GM19035 (cell line): Measurements from ENCODE around the gene CRHR2.

Source experiments
- ATAC-seq: cut with Tn5 transposase; IDR thresholded peaks from one replicate; pipeline ENCODE4 v1.9.1; 2021; ENCODE audit not compliant: unreplicated experiment

CRHR2 gene

DNA sequence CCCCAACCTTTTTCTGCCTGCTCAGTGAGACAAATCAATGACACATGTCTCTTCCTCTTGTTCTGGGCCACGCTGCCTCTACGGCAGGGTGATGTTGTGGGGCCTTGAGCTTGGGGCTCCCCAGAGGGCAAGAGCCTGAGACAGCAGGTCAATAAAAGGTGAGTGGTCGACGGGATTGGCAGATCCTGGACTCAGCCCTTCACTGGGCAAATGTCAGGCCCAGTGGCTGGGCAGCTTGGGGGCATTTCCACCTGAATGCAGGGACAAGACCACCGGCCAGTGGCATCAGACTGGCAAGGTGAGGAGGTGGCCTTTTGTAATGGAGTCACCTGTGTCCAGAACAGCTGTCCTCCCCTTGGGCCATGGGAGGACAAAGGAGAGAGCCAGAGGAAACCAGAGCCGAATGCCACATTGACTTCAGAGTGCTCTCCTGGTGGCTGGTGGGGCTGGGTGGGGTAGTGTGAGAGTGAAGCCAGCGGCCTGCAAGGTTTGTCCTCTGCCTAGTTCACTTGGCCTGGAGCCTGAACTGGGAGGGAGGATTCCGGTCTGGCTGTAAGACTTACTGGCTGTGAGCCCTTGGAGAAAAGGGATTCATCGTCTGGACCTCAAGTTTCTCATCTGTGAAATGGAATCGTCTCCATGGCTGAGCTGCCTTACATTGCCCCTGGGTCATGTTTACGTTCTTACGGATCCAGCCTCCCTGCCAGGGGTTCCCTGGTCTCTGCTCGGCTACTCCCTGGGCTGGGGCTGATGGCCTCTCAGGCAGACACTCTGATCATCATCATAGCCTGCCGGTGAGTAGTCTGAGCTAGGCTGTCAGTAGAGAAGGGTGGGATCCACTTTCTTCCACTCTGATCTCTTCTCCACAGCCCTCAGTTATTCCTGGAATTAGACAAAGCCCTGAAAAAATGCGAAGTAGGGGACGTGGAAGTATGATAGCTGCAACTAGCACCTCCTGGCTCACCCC is 25.4 kb upstream of the CRHR2 start:
- no peak for ATAC-seq

DNA sequence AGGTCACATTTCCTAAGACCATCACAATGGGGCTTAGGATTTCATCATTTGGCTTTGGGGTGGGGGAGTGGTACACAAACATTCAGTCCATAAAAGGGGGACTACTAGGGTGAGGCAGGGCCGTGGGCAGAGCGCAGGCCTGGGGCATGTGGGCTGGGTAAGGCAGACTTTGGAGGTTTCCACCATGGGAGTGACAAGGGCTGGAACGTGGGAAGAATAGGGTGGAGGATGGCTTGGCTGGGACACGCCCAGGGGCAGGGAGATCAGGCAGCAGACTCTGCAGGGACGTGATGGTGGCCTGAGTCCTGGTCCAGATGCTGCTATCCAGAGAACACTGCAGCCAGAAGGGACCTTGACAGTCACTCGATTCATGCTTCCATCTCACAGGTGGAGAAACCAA is 24.7 kb upstream of the CRHR2 start:
- ATAC-seq, result no peak

DNA sequence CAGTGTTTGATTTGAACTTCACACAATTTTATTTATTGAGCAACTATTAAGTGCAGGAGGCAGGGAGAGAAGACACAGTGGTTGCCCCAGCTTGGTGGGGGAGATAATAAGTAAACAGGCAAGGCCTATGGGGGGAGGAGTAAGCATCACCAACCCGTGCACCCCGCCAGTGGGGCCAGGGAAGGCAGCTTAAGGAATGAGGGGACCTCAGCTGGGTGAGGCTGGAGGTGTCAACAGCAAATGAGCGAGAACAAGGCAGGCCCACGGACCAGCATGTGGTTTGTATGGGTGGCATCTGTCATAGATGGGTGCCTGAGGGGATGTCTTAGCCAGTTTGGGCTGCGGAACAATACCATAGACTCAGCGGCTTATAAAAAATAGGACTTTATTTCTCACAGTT is 24.1 kb upstream of the CRHR2 start:
- no peak for ATAC-seq

DNA sequence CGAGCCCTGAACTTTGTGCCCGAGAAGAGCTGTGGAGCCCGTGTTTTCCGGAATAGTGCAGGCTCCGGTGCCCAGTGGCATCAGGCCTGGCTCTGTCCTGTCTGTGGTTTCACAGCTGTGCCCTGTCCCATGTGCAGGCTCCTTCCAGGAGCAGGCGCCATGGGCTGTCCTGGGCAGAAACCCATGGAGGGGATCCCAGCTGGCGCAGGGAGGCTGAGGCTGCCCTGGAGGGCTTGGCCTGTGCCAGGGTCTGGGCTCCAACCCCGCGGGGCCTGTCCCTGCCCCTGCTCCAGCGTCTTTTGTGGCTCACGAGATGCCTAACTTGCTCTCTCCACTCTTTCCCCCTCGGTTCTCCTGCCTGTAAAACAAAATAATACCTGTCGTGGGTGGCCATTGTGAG is 23.3 kb upstream of the CRHR2 start:
- no peak for ATAC-seq

DNA sequence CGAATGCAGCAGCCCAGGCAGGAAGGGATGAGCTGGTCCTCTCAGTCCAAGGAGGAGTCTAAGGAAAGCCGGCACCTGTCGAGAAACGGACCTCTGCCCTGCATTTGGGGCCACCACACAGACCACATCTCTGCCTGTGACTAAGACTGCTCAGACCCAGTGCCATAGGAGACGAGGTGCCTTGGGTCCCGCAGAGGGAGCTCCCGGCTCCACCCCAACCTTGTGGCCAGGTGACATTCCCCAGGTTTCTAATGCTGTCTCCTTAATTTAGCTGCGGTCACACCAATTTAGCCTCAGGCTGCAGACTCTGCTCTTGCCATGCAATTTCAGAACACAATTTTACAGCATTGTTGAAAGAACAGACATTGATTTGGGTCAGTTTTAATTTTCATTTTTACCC is 22.8 kb upstream of the CRHR2 start:
- no peak for ATAC-seq

DNA sequence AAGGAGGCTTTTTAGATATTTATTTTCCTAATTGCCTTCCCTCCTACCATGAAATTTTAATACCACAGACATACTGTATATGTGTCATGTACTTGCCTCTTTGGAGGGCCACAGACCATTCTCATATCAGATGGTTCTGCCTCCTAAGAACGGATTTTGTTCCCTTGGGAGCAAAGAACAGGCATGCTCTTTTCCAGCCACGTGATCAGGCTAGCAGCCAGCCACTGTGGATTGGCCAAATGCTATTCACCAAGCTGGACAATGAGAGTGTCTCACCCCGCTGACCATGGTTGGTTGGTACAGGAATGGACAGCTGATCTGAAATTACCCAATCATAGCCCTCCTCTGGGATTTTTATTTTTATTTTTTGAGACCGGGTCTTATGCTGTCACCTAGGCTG is 21.5 kb upstream of the CRHR2 start:
- ATAC-seq, result no peak

DNA sequence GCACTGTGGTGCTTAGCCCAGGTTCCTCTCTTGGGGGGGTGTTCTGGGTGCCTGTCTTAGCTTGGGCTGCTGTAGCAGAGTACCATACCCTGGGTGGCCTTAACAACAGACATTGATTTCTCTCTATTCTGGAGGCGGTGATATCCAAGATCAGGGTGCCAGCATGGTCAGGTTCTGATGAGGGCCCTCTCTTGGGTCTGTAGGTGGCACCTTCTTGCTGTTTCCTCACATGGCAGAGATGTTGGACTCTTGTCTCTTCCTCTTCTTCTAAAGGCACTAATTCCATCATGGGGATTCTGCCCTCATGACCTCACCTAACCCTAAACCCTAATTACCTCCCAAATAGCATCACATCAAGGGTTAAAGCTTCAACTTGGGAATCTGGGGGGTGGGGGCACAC is 19.9 kb upstream of the CRHR2 start:
- ATAC-seq, result no peak

DNA sequence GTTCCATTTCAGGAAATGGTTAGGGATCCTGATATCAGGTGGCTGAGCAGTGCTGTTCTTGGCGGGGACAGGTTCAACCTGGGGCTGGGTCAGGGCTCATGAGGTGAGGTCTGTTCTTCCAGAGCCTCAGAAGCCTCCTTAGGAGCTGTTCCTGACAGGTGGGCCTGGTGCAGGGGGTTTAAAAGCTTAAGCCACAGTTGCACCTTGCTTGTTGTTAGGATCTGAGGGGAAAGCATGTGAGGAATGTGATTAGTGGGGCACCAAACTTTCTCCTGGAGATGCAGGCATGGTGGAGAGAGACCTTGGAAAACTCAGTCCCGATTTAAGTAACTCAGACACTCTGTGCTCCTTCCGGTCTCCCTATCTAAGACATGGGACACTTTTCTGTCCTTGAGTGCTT is 18.7 kb upstream of the CRHR2 start:
- ATAC-seq, result no peak

DNA sequence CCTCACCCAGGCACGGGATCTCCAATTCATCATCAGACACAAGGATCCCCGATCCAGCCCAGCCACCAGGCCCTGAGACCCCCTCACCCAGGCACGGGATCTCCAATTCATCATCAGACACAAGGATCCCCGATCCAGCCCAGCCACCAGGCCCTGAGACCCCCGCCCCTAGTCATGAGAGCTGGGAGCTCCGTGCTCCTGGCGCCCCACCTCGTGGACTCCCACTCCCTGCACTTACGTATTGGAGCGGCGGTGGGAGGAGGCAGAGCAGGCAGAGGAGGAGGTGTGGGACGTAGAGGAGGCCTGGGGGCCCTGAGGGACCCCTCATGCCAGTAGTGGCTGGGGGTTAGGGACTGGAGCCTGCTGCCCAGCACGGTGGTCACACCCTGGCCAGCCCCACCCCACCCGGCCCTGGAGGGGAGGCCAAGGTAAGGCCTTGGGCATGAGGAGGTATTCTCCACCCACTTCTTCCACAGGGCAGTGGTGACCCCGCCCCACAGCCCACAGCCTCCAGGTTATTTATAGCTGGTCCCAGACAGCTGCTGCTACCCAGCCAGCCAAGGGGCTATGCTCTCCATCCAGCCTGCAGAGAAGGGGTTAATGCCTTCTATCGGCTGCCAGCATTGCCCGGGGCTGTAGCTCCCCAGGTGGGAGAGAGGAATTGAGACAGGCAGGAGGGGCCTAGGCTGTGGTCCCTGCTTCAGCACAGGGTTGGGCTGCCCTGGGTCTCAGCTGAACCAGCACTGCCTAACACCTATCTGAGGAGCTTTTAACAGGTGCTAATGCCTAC is 17.6 kb upstream of the CRHR2 start:
- ATAC-seq, result no peak

DNA sequence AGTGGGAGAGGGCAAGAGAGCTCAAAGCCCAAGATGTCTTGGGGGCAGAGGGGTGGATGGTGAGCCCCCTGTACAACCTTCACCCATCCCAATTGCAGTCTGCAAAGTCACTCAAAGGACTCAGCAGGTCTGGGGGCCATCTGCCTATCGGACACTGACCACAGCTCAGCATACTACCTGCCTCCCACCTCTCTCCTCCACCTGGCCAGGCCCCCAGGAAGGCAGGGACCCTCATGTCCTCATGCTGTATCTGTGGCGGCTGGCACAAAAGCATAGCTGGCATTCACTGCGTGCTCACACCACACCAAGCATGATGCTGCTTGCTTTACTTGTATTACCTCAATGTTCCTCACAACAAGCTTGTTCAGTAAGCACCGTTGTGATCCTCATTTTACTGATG is 16.2 kb upstream of the CRHR2 start:
- no peak for ATAC-seq

DNA sequence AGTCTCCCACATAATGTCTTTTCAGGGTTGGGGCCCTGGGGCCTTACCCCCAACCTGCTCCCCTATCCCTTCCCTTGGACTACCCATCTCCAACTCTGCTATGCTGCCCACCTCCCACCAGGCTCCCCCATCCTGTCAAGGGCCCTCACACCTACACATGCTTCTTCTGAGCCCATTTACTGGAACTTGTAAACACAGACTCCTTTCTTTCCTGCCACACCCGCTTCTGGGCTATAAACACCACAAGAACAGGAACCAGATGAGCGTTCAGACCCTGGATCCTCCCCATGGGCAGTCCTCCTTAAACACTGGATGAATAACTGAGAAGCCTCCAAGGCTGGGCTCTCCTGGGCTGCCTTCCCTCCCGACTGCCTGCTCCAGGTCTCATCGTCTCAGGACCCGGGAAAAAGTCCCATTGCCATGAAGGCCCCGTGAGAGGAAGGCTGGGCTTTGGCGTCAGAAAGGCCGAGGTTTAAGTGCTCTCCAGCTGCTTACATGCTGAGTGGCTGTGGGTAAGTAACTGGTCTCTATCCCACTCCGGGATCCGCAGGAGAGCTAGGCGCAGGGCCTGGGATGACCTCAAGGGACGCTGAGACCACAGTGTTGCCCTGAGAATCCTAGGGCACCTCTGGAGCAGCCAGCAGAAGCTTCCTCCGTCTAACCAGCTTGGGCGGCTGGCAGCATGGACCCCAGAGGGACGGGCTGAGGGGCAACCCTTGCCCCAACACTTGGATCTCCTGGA is 15.6 kb upstream of the CRHR2 start:
- ATAC-seq, result no peak

DNA sequence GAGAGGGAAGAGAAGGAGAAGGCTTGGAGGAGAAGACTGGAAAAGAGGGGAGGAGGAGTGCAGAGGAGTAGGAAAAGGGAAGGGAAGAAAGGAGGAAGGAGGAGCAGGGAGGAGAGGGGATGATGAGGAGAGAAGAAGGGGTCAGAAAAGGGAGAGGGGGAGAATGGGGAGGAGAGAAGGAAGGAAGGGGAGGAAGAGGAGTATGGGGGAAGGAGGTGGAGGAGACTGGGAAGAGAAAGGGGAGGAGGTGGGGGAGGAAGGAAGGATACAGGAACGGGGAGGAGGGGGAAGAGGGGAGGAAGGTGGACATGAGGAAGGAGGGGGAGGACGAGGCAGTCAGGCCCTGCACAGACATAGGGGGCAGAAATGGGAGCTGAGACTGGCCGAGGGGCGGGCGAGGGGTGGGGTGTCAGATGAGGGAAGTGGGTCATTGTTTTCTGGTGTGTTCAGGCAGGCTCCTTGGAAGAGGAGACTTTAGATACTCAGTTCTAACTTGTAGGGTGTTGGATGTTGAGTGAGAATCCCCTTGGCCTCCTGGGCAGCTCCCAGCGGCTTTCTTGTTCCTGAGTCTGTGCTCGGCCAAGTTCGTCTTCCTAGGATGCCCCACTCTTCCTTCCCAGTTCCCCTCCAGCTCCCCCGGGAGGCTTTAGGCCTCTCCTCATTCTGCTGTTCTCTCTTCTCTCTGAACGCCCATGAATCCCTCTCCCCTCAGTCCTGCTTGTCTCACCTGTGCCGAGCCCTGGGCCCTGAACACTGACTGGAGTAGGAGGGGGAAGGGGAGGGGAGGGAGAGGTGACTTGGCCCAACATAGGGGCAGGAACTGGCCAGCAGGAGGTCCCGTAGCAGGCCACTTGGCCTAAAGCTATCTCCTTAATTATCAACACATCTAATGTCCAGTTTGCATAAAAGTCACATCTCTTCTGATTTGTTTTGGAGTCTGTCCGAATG is 12.8 kb upstream of the CRHR2 start:
- no peak for ATAC-seq

DNA sequence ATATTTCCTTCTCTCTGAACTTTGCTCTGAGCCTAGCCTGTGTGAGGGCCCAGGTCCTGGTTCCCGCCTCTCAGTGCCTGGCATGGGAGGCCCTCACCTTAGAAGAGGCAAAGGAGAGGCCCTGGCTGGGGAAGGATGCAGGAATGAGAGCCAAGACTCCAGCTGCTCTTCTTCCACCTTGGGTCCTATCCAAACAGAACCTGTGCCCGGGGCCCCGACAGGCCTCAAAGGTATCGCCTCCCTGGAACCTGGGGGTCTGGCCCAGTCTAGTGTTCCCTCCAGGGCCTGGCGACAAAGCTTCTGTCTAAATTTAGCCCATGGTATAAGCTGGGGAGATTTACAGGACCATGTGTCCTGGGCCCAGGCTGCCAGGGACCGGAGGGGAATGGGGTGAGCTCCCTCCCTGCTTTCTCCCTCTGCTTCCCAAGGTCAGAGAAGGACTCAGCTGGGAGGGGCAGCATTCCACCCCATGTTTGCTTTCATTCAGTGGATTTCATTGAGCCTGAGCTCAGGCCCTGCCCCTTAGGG is 12.0 kb upstream of the CRHR2 start:
- ATAC-seq, result no peak

DNA sequence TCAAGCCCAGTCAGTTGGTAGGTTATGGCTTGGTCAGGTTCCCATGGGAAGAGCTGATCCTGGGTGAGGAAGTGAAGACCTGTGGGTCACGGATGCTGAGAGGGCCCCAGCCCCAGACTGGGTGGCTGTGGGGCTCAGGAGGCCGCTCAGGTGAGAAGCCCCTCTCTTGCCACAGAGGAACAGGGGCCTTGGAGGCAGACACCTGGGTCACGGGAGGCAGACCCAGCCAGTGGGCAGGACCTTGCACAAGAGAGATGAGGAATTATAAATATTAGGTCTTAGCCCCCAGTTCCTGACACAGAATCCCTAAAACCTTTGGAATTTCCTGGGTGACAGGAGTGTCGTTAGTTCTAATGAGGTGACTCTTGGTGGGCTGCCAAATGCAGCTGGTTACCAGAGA is 10.6 kb upstream of the CRHR2 start:
- ATAC-seq, result no peak

DNA sequence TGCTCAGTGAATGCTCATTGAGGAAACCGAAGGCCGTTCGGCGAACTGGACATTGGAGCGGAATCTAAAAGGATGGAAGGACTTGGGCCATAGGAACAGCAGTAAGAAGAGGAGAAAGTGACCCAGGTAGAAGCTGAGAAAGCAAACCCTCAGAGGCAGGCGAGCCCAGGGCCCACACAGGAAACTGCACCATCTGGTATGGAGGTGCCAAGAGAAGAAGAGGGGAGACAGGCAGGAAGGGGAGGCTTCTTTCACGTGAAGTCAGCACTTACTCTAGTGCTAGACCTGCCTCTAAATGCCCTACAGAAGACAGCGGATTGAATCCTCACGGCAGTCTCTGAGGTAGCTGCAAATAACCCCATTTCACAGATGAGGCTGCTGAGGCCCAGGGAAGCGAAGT is 10.2 kb upstream of the CRHR2 start:
- ATAC-seq, result no peak

DNA sequence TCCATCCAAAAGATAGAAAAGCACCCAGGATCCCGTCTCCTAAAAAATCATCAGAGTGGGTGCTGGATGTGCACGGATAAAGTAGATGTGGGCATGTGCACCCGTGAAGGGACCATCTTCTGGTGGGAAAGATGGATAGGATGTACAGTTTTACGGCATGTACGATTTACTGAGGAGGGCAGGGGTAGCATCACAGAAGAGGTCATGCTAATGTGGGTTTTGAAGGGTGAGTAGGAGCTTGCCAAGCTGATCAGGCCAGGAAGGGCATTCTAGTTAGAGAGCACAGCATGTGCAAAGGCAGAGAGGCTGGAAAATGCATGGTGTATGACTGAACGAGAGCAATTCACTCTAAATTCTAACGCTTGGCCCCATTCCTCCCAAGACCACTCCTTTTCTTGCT is 7.8 kb upstream of the CRHR2 start:
- no peak for ATAC-seq

DNA sequence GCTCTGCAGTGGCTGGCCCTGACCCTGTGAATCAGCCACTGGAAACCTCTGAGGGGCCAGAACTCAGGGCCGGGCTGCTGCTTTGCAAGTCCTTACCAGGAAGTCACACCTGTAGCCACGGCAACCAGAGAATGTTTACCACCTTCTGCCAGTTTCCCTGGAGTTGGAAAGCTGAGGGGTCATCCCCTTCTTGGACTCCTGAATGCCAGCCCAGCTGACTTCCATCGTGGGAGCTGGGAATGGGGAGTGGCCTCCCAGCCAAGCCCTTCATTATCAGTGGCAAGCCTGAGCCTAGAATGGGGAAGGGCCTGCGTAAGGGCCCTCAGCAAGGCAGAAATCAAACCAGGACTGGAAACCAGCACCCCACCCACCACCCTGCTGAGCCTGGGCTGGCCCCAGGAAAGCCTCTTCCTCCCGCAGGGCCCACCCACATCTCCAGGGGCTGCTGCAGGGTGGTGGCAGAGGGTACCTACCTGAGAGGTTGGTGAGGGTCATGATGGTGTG is 6.5 kb upstream of the CRHR2 start:
- no peak for ATAC-seq

DNA sequence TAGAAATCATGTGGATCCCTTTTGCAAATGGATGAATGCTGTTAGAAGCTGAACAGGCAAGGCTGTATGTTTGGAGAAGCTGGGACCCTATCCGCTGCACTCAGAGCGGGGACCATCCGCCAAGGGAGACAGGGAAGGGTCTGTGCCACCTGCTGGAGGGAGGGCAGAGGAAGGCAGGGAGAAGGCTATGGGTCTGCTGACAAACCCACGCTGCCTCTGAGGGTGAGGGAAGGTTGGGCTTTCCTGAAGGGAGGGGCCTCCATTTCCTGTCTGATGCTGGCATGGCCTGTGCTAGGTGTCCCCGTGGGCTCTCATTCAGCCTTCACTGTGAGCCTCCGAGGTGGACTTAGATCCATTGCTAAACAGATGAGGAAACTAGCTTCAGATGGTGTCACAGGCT is 5.3 kb upstream of the CRHR2 start:
- ATAC-seq, result no peak

DNA sequence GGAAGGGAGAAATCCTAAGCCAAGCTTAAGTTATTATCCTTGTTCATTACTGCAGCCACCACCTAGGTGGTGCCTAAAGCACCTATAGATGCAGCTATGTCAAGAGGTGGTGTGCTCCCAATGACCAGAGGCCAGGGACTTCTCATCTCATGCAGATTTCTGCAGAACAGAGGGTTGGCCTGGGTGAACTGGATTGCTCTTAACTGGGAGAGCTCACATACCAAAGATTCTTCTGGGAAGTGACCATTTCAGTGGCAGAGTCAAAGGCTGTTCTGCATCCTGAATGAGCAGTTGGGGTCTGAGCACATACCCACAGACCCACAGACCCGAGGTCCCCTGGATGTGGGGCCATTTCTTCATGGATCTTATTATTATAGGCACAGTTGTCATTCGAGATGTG is 2.1 kb upstream of the CRHR2 start:
- ATAC-seq, result no peak

DNA sequence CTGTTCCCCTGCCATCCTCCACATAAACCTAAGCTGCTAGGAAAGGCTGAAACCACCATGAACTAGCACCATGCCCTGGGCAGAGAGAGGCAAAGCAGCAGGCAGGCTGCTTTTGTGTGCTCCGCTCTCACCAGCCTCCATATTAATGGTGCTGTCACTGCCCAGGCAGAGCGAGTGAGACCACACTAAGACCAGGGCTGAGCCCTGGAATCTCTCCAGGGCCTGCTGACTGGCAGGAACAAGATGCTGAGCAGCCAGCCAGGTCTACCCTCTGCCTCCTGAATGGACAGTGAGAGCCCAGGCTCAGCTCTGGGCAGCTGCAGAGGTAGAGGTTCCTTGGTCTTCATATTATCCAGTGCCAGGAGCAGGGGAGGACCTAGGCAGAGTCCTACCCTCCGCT is 1.6 kb upstream of the CRHR2 start:
- ATAC-seq, result no peak
